Daoy (cell line): ENCODE measurements around the gene ZNF474. TPM values are rescaled to one million over a fixed set of nuclear protein-coding genes. Genes with fewer than 3 reads are reported as not detected.
"Not testable (repeated sequence)": the region's sequence is repeated elsewhere in the genome, so short reads cannot be mapped to it uniquely, and the experiment has no call there.

Source experiments
- DNase-seq: peaks from one replicate; pipeline ENCODE4 v3.0.0-alpha.2; 2015; ENCODE audit warnings: low read depth
- total RNA-seq: library from RNA; depleted of rRNA; stranded (reverse); fragments of >200 nt; shearing (Covaris generic); gene quantifications from 2 replicates; pipeline ENCODE4 v1.2.3, GENCODE V29; 2014; rRNA removed

Gene ZNF474
- 0.92 and 1.8 TPM in 2 replicates for total RNA-seq

DNA sequence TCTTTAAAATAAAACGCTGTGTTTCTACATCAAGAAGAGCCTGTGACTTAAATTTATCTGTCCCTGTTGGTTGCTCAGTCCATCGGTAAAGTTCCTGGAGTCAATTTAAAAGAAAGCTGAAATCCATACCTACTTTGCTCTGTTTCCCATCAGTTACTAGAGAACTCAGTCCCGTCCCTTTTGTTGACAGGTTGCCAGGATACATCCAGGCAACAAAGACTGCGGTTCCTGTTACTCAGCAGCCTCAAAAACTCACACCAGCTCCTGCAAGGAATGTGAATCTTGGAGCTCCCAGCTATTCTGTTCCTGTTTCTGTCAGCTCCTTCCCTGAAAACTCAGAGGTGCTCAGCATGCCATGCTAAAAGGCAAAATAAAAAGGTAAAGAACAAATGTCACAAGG is at the start of gene ZNF474:
TSS of gene ZNF474 (plus strand) at position 241 of the 400 bp plus-strand sequence. CDS start 22,445 bp downstream, outside the sequence.
- peak; percentile 98 for DNase-seq

DNA sequence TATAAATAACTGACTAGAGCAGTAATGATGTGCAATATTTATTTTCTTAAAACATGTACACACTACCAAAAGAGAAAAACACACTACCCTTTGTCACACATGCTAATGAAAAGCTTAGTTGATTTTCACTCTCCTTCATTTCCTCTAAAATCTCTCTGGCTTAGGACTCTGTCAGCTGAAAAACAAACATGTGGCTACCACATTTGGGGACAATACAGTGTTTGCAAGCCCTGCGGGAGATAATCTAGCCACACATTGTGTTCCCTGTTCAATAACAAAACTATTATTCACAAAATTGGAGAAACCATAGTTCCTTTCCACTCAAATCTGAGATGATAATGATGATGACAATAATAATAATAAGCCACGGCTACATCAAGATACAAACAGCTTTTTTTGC is 47.8 kb upstream of the ZNF474 start:
- no peak for DNase-seq

GRCh38 chr5:122083535-122083934 is 45.8 kb upstream of the ZNF474 start:
- no peak for DNase-seq

DNA sequence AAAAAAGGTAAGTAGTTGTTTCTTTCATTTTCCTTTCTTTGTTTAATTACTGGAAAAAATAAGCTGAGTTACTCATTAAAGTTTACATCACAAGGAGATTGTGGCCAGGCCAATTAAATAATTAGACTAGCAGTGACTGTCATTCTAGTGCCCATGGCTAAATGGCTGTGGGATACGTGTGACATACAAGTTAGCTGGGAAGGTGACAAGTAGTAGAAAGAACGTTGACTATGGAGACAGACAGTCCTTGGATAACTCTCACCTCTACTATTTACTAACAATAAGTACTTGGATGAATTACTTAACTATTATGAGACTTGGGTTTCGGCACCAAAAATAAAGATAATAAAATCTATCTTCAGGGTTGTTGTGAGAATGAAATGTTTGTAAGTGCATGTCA is 44.3 kb upstream of the ZNF474 start:
- DNase-seq: no peak

DNA sequence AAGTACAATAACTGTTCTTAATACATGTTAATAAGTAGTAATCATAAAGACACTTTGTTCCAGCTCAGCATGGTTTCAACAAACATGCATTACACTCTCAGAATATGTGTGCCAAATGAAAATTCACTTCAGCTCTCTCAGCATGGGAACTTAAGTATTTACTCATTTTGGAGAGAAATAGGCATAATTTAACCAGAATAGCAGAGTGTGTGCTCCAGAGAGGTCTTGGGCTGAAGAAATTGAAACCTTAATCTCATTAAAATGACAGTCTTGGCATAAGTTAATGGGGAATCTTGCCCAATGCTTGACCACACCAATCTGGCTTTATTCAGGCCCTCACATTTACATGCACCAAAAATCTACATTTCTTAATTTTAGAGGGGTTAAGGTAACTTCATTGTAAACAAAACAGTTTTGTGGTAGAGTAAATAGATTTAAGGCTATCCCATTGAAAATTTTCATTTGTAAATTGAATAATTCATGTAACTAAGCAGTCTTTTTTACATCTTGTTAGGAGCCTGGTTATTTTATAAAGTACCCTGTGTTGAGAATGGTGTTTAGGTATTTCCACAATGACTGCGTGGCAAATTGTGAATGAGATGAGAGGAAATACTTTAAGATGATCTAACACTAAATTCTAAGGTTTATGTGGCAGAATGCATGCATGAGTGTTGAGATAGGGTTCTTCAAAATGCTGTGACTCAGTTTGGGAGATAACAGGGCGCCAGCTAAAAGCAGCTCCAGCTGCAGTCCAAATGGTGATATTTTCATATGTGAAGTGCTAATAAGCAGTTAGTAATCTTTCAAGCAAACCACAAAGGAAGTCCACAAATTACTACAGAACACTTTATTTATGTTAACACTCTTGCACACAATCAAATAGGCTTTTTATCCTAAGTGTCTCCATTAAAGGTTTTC is 40.0 kb upstream of the ZNF474 start:
- peak; percentile 90 for DNase-seq

DNA sequence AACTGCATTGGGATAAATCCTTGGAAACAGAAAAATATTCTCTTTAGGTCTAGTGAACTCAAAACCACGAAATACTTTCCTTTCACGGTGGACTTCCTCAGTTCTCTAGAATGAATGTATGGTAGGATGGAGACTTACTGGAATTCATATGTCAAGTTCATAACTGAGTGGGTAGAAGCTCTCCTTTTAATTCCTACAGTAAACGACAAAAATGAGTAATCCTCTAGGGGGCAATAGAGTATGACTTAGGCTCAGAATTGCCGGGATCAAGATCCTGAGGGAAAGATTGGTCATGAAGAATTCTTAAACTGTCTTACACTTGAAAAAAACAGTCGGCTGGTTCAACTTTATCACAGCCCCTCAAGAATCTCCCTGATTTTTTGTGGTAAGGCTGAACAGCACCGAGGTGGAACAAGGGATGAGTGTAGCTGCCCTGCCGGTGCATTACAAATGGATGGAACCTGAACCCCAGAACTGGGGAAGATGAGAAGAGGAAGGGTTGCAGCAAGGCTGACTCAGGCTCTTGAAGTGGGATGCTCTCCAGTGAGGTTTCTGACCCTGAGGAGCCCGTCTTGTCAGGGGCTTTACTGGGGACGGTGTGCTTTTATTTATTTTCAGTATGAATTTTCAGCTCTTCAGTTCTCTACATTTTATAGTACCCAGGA is 37.3 kb upstream of the ZNF474 start:
- DNase-seq: peak; percentile 60

DNA sequence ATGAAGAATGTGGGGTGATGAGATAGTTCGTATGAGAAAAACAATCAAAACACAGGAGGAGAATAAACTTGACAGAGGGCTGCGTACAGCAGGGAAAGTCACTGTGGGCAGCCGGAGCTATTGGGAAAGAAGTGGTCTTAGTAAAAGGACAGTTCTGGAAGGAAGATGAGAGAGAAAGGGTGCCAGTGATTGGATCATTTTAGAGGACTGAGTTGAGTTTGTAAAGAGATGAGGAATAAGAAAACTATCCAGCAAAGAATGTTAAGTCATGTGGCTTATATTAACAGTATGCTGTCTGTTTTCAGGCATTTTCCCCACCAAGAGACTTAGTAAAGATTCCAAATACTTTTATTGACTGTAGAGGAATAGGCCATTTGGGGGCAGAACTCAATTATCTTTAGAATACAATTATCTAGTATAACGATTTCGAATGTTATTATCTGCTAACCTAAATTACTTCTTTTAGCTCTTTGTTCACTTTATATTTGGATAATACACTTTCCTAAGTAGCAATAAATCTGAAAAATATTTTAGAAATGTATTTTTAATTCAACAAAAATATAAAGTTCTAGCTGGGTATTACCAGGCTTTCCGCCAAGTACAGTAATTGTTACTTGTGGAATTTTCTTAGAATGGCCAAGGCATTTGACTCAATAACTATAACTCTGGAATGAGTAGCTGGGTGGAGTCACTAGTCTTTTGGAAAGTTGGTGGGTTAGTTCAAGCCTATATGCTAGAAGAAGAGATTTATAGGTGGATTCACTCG is 35.7 kb upstream of the ZNF474 start:
- DNase-seq: no peak

DNA sequence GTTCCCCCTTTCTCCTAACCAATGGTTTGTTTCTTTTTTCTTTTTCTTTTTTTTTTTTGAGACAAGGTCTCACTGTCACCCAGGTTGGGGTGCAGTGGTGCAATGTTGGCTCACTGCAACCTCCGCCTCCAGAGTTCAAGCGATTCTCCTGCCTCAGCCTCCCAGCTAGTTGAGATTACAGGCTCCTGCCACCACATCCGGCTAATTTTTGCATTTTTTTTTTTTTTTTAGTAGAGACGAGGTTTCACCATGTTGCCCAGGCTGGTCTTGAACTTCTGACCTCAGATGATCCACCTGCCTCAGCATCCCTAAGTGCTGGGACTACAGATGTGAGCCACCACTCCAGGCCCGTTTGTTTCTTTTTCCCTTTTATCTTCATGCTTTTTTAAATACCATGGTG is 35.1 kb upstream of the ZNF474 start:
- DNase-seq: not testable (repeated sequence)

DNA sequence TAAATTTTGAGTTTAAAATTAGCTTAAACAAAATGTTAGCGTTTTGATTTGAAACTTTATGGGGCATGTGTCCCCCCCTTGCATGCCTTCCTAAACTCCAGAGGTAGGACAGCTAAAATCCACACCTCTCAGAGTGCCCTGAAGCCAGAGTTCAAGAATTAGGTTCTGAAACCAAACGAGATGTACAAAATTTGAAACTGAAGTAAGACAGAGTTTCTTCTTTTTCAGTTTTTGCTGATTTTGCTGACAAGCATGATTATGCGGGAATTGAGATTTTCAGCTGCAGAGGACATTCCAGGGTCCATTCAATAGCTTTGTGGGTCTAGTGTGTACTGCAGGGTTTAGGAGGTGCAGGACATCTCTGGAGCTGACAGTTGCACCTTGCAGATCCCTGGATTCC is 34.2 kb upstream of the ZNF474 start:
- DNase-seq: no peak

DNA sequence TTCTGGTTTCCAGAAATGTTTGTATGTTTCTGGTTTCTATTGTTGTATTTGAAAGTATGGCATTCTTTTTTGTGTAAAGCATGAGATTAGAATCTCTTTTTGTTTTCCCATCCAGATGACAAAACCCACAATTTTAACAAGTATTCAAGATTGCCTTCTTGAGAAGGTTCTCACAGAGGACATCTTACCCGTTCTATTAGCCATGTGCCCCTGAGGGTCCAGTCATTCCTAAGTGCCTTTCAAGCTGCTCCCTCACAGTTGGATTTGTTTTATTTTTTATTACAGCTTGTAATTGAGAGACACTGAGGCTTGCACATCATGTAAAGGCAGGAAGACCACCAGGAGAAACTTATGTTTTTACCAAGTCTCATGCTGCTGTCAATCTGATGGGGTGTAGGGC is 32.0 kb upstream of the ZNF474 start:
- no peak for DNase-seq

GRCh38 chr5:122099060-122099790 is 30.1 kb upstream of the ZNF474 start:
- peak; percentile 85 for DNase-seq

- peak; percentile 52 for DNase-seq
Measured at GRCh38 chr5:122101636-122102285, 27.6 kb upstream of the ZNF474 start.

DNA sequence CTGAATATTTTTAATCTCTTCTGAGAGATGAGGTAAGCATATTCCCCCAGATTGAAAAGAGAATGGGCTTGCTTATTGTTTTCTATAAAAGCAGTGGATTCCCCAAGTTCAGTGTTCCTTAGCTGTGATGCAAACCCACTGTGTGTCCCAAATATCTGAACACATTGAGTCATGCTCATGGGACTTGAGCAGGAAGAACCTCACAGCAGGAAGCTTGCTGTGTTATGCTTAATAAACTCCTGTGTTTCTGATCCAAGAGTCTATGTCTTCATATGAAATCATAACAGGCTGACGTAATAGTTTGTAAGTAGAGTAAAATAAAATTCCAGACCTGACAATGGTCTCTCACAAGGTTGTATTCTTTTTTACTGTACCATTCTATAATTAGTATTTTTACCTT is 26.5 kb upstream of the ZNF474 start:
- peak; percentile 68 for DNase-seq

- DNase-seq: no peak
Measured at GRCh38 chr5:122105909-122106308, 23.4 kb upstream of the ZNF474 start.

DNA sequence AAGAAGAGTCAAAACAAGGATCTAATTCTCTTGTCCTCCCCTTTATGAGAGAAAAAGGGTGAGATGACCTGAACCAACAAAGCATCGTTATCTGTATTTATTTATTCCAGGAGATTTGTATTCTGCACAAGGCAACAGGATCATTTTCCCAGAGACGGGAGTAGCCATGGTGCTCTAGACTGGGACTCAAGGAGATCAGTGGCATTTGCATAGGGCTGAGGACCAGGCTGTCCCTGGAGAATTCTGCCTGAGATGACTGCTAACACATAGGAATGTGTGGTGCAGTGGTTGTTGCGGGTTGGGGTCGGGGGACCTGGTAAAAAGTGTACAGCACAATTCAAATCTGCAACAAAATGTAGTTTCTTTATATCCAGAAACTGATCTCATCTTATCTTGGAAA is 22.3 kb upstream of the ZNF474 start:
- DNase-seq: no peak

DNA sequence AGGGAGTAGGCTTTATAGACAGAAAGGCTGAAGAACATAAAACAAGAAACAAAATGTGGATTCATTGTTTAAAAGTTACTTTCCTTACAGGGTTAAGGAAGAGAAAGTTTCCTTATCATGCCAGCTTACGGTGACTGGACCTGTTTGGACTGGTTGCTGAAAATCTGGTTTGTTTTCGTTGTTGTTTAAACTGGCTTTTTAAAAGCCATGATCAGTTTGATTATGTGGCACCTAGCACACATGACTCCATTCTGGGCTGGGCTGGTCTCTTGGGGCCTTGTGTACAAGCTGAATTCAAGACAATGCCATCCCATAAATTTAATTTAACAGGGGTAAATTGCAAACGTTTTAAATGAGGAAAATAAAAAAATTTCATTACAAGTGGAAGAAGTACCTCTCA is 18.4 kb upstream of the ZNF474 start:
- no peak for DNase-seq

DNA sequence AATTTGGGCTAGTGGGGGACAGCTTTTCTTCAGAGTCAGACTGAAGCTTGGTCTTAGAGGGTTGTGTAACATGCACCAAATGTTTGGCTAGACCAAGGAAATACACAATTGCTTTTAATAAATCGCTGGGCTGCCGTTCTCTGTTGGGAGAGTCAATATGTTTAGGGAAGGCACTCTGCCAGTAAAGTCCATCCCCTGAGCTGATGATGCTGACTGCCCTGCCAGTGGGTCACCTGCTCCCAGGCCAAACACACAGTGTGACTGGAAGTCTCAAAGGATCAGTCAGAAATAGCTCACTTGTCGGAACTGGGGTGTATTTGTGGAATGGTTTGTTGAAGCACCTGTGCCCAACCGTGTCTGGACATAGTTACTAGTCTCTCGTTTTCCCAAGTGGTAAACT is 17.9 kb upstream of the ZNF474 start:
- no peak for DNase-seq

DNA sequence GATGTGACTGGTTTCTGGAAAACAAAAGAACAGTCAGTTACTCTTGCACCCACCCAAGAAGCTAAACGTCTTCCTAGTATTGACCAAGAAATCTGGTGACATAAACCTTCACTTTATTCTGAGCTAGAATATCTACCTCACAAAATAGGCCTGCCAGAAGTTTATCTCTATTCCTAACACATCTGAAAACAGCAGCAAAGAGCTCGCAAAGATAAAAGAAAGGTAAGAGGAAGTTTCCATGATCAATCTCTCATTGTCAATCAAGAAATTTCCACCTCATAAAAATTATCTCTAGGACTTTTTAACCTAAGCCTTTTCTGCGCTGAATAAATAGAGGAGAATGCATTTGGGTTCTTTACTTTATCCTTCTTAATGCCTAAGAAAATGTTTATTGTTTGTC is 17.3 kb upstream of the ZNF474 start:
- no peak for DNase-seq

- no peak for DNase-seq
Measured at GRCh38 chr5:122112733-122113558, 16.4 kb upstream of the ZNF474 start.

GRCh38 chr5:122114501-122114900 is 14.8 kb upstream of the ZNF474 start:
- no peak for DNase-seq
